A549 (cell line): ENCODE measurements around the gene AKR1A1. TPM values are rescaled to one million over a fixed set of nuclear protein-coding genes. Genes with fewer than 3 reads are reported as not detected.

Source experiments
- CBX8 ChIP-seq: fragments of 200-600 bp; sonication (generic); IDR thresholded peaks from 2 replicates; pipeline ENCODE4 v1.6.1; 2016
- CEBPB ChIP-seq, 2 experiments: fragments of >200 bp in 1 of 2; sonication (Bioruptor Twin) in 1 of 2; formaldehyde crosslinking in 1 of 2; IDR thresholded peaks; 2 replicates each; pipeline ENCODE4 v1.6.1; 2012 to 2016
- CHD4 ChIP-seq: fragments of 200-600 bp; sonication (generic); IDR thresholded peaks from 2 replicates; pipeline ENCODE4 v1.6.1; 2016; ENCODE audit warnings: antibody characterized with exemption, mild to moderate bottlenecking, borderline replicate concordance
- ESRRA ChIP-seq: fragments of 150-350 bp; IDR thresholded peaks from 2 replicates; pipeline ENCODE4 v1.6.1; 2014; ENCODE audit warnings: mild to moderate bottlenecking, low read length, borderline replicate concordance
- FOSB ChIP-seq: fragments of 250-450 bp; sonication (Bioruptor Pico); IDR thresholded peaks from 2 replicates; pipeline ENCODE4 v1.5.0; 2020; ENCODE audit warnings: mild to moderate bottlenecking, moderate library complexity
- FOSL2 ChIP-seq, 2 experiments: fragments of 450-650 bp in 1 of 2; fragments of >200 bp in 1 of 2; sonication (Bioruptor Twin) in 1 of 2; formaldehyde crosslinking; IDR thresholded peaks; 2 replicates each; pipeline versions ENCODE4 v1.5.0 to v1.6.1; 2016 to 2020; ENCODE audit warnings: mild to moderate bottlenecking in 1 of 2, moderate library complexity in 1 of 2
- HDAC2 ChIP-seq: fragments of 200-600 bp; sonication (generic); IDR thresholded peaks from 2 replicates; pipeline ENCODE4 v1.6.1; 2016
- HOXB13 ChIP-seq: fragments of 250-450 bp; sonication (Bioruptor Pico); IDR thresholded peaks from 2 replicates; pipeline ENCODE4 v1.5.0; 2020; ENCODE audit warnings: low read depth, mild to moderate bottlenecking, moderate library complexity
- HOXB5 ChIP-seq: fragments of 250-450 bp; sonication (Bioruptor Pico); IDR thresholded peaks from 2 replicates; pipeline ENCODE4 v1.5.0; 2020; ENCODE audit warnings: mild to moderate bottlenecking, moderate library complexity
- JUNB ChIP-seq: fragments of >200 bp; sonication (Bioruptor Twin); formaldehyde crosslinking; IDR thresholded peaks from 2 replicates; pipeline ENCODE4 v1.6.1; 2016
- KDM5A ChIP-seq: fragments of 200-600 bp; sonication (generic); IDR thresholded peaks from 2 replicates; pipeline ENCODE4 v1.6.1; 2016; ENCODE audit warnings: antibody characterized with exemption, mild to moderate bottlenecking
- MAFK ChIP-seq: fragments of 450-650 bp; IDR thresholded peaks from 2 replicates; pipeline ENCODE4 v1.6.1; 2014; ENCODE audit not compliant: partially characterized antibody
- MYC ChIP-seq: IDR thresholded peaks from 2 replicates; pipeline ENCODE4 v1.6.1; 2012; ENCODE audit warnings: mild to moderate bottlenecking, inconsistent platforms, low read length, improper control_type of control experiment, borderline replicate concordance
- NFE2L2 ChIP-seq: fragments of 150-350 bp; conservative IDR thresholded peaks from 2 replicates; pipeline ENCODE4 v1.6.1; 2014; ENCODE audit warnings: low read length
- PHF8 ChIP-seq: fragments of 200-600 bp; sonication (generic); IDR thresholded peaks from 2 replicates; pipeline ENCODE4 v1.6.1; 2016; ENCODE audit warnings: low read depth, mild to moderate bottlenecking, antibody characterized with exemption, moderate library complexity, borderline replicate concordance
- POLR2A ChIP-seq: IDR thresholded peaks from 2 replicates; pipeline ENCODE4 v1.6.1; 2012; ENCODE audit warnings: mild to moderate bottlenecking, low read length
- POLR2AphosphoS2 ChIP-seq: conservative IDR thresholded peaks from 2 replicates; pipeline ENCODE4 v1.6.1; 2012; ENCODE audit warnings: low read length, improper control_type of control experiment, inconsistent platforms
- RAD21 ChIP-seq, 2 experiments: fragments of >200 bp in 1 of 2; sonication (Bioruptor Twin) in 1 of 2; formaldehyde crosslinking in 1 of 2; IDR thresholded peaks in 1 of 2; conservative IDR thresholded peaks in 1 of 2; 2 replicates in 1 of 2; 3 replicates in 1 of 2; pipeline ENCODE4 v1.6.1; 2012 to 2018; ENCODE audit warnings: inconsistent platforms in 1 of 2
- RARB ChIP-seq: fragments of 250-450 bp; sonication (Bioruptor Pico); IDR thresholded peaks from 2 replicates; pipeline ENCODE4 v1.8.0; 2021; ENCODE audit warnings: mild to moderate bottlenecking, moderate library complexity
- RCOR1 ChIP-seq: fragments of 150-350 bp; IDR thresholded peaks from 2 replicates; pipeline ENCODE4 v1.6.1; 2014; ENCODE audit warnings: antibody characterized with exemption, low read length, low read depth
- RNF2 ChIP-seq: fragments of 200-600 bp; sonication (generic); IDR thresholded peaks from 2 replicates; pipeline ENCODE4 v1.6.1; 2016; ENCODE audit warnings: low read depth, mild to moderate bottlenecking, antibody characterized with exemption, moderate library complexity, borderline replicate concordance
- SMC3 ChIP-seq: fragments of >200 bp; sonication (Bioruptor Twin); formaldehyde crosslinking; IDR thresholded peaks from 3 replicates; pipeline ENCODE4 v1.6.1; 2018; ENCODE audit warnings: inconsistent platforms
- SREBF2 ChIP-seq: fragments of 450-650 bp; IDR thresholded peaks from 2 replicates; pipeline ENCODE4 v1.6.1; 2014; ENCODE audit warnings: mild to moderate bottlenecking, moderate library complexity
- TP53 ChIP-seq: fragments of 250-450 bp; sonication (Bioruptor Pico); IDR thresholded peaks from 2 replicates; pipeline ENCODE4 v1.5.0; 2021; ENCODE audit warnings: mild to moderate bottlenecking, moderate library complexity
- ZFP36 ChIP-seq: fragments of 450-650 bp; IDR thresholded peaks from 2 replicates; pipeline ENCODE4 v1.6.1; 2014; ENCODE audit warnings: borderline replicate concordance; ENCODE audit not compliant: partially characterized antibody
- polyA plus RNA-seq, 4 experiments: library from polyadenylated mRNA; depleted of rRNA in 3 of 4; stranded (reverse); fragments of >200 nt; fragmentation: RNase III in 1 of 4; extraction: RNeasy Plus Mini Kit Qiagen cat#74134 plus additional on column Dnase treatment in 1 of 4; gene quantifications; 2 replicates in 3 of 4; 3 replicates in 1 of 4; pipeline ENCODE4 v1.2.3, GENCODE V29; 2011 to 2017
- TF ChIP-seq, protein P1 (sequence below): fragments of 150-350 bp; IDR thresholded peaks from 2 replicates; pipeline ENCODE4 v1.6.1; 2014; ENCODE audit warnings: low read depth, mild to moderate bottlenecking, low read length
- TF ChIP-seq, protein P2 (sequence below): fragments of 250-450 bp; sonication (Bioruptor Pico); IDR thresholded peaks from 2 replicates; pipeline ENCODE4 v1.5.0; 2021; ENCODE audit warnings: mild to moderate bottlenecking, moderate library complexity, borderline replicate concordance
- TF ChIP-seq, protein P3 (sequence below): IDR thresholded peaks from 2 replicates; pipeline ENCODE4 v1.6.1; 2012
- TF ChIP-seq, protein P4 (sequence below): fragments of >200 bp; sonication (Bioruptor Twin); formaldehyde crosslinking; IDR thresholded peaks from 3 replicates; pipeline ENCODE4 v1.5.1; 2016
- TF ChIP-seq, protein P5 (sequence below): fragments of 200-600 bp; sonication (generic); IDR thresholded peaks from 2 replicates; pipeline ENCODE4 v1.6.1; 2016; ENCODE audit warnings: antibody characterized with exemption, mild to moderate bottlenecking, moderate library complexity
- TF ChIP-seq, protein P6 (sequence below): fragments of >200 bp; sonication (Bioruptor Twin); formaldehyde crosslinking; IDR thresholded peaks from 3 replicates; pipeline ENCODE4 v1.6.1; 2016
- TF ChIP-seq, protein P7 (sequence below): fragments of >200 bp; sonication (Bioruptor Twin); formaldehyde crosslinking; IDR thresholded peaks from 2 replicates; pipeline ENCODE4 v1.6.1; 2016

AKR1A1 gene
- polyA plus RNA-seq, 2 of the 4 experiments (the other 2 are of a cell fraction): 89.0 to 110 TPM

DNA sequence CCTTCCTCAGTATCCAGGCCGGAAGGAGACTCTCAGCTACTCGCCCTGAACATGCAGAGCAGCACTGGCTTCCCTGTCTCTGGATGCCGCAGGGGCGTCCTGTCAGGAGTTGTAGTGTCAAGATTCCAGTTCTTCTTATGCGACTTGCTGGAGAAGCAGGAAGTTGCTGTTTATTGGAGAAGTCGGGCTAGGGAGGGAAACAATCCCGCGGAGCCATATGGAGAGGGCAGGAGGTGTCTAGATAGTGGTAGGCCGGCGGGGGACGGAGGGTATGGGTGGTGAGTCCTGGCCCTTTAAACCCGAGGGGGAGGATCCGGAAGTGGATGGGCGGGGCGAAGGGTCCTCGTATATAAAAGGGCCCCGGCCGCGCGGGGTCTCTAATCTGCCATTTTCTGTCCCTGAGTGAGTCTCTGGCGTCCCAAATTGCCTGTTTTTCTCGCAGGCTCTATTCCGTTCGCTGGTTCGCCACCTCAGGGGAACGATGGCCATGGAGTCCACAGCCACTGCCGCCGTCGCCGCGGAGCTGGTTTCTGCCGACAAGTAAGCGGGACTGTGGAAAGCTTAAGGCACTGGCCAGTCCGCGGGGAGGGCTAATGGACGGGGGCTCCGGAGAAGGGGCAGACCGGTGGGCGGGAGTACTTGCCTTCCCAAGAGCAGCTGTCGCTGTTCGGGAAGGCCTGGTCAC is 33.2 kb downstream of the AKR1A1 start, which contains the start of gene NASP (continued):
- TF ChIP-seq, protein P1, sequence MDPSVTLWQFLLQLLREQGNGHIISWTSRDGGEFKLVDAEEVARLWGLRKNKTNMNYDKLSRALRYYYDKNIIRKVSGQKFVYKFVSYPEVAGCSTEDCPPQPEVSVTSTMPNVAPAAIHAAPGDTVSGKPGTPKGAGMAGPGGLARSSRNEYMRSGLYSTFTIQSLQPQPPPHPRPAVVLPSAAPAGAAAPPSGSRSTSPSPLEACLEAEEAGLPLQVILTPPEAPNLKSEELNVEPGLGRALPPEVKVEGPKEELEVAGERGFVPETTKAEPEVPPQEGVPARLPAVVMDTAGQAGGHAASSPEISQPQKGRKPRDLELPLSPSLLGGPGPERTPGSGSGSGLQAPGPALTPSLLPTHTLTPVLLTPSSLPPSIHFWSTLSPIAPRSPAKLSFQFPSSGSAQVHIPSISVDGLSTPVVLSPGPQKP: no peak
- TF ChIP-seq RCOR1: no peak
- TF ChIP-seq, protein P2, sequence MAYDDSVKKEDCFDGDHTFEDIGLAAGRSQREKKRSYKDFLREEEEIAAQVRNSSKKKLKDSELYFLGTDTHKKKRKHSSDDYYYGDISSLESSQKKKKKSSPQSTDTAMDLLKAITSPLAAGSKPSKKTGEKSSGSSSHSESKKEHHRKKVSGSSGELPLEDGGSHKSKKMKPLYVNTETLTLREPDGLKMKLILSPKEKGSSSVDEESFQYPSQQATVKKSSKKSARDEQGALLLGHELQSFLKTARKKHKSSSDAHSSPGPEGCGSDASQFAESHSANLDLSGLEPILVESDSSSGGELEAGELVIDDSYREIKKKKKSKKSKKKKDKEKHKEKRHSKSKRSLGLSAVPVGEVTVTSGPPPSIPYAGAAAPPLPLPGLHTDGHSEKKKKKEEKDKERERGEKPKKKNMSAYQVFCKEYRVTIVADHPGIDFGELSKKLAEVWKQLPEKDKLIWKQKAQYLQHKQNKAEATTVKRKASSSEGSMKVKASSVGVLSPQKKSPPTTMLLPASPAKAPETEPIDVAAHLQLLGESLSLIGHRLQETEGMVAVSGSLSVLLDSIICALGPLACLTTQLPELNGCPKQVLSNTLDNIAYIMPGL (CRISPR knock-in tag): no peak
- no peak for TF ChIP-seq ZFP36
- TF ChIP-seq, protein P3, sequence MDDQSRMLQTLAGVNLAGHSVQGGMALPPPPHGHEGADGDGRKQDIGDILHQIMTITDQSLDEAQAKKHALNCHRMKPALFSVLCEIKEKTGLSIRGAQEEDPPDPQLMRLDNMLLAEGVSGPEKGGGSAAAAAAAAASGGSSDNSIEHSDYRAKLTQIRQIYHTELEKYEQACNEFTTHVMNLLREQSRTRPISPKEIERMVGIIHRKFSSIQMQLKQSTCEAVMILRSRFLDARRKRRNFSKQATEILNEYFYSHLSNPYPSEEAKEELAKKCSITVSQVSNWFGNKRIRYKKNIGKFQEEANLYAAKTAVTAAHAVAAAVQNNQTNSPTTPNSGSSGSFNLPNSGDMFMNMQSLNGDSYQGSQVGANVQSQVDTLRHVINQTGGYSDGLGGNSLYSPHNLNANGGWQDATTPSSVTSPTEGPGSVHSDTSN: no peak
- peak; percentile 81 for TF ChIP-seq POLR2A
- no peak for TF ChIP-seq JUNB
- TF ChIP-seq TP53: no peak
- TF ChIP-seq HDAC2: no peak
- TF ChIP-seq FOSB (CRISPR knock-in tag): no peak
- no peak for TF ChIP-seq CHD4
- peak; percentile 97 for TF ChIP-seq PHF8
- no peak for TF ChIP-seq RARB (CRISPR knock-in tag)
- TF ChIP-seq MYC: no peak
- no peak for TF ChIP-seq CBX8
- no peak for TF ChIP-seq HOXB13
- TF ChIP-seq, protein P4, sequence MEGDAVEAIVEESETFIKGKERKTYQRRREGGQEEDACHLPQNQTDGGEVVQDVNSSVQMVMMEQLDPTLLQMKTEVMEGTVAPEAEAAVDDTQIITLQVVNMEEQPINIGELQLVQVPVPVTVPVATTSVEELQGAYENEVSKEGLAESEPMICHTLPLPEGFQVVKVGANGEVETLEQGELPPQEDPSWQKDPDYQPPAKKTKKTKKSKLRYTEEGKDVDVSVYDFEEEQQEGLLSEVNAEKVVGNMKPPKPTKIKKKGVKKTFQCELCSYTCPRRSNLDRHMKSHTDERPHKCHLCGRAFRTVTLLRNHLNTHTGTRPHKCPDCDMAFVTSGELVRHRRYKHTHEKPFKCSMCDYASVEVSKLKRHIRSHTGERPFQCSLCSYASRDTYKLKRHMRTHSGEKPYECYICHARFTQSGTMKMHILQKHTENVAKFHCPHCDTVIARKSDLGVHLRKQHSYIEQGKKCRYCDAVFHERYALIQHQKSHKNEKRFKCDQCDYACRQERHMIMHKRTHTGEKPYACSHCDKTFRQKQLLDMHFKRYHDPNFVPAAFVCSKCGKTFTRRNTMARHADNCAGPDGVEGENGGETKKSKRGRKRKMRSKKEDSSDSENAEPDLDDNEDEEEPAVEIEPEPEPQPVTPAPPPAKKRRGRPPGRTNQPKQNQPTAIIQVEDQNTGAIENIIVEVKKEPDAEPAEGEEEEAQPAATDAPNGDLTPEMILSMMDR: 0 out of 3 replicates have a peak, but pooled peaks have one; percentile 8
- TF ChIP-seq RNF2: no peak
- TF ChIP-seq SREBF2: no peak
- TF ChIP-seq KDM5A: no peak
- TF ChIP-seq FOSL2 (IDR thresholded peaks at IDR 0.05): no peak
- no peak for TF ChIP-seq FOSL2 (CRISPR knock-in tag; IDR thresholded peaks at IDR 0.05)
- TF ChIP-seq HOXB5 (CRISPR knock-in tag): no peak
- no peak for TF ChIP-seq POLR2AphosphoS2
- no peak for TF ChIP-seq RAD21 (conservative IDR thresholded peaks at IDR 0.05 in 1 of 2, IDR thresholded peaks at IDR 0.05 in 1 of 2)
- TF ChIP-seq NFE2L2: no peak
- no peak for TF ChIP-seq ESRRA
- TF ChIP-seq, protein P5, sequence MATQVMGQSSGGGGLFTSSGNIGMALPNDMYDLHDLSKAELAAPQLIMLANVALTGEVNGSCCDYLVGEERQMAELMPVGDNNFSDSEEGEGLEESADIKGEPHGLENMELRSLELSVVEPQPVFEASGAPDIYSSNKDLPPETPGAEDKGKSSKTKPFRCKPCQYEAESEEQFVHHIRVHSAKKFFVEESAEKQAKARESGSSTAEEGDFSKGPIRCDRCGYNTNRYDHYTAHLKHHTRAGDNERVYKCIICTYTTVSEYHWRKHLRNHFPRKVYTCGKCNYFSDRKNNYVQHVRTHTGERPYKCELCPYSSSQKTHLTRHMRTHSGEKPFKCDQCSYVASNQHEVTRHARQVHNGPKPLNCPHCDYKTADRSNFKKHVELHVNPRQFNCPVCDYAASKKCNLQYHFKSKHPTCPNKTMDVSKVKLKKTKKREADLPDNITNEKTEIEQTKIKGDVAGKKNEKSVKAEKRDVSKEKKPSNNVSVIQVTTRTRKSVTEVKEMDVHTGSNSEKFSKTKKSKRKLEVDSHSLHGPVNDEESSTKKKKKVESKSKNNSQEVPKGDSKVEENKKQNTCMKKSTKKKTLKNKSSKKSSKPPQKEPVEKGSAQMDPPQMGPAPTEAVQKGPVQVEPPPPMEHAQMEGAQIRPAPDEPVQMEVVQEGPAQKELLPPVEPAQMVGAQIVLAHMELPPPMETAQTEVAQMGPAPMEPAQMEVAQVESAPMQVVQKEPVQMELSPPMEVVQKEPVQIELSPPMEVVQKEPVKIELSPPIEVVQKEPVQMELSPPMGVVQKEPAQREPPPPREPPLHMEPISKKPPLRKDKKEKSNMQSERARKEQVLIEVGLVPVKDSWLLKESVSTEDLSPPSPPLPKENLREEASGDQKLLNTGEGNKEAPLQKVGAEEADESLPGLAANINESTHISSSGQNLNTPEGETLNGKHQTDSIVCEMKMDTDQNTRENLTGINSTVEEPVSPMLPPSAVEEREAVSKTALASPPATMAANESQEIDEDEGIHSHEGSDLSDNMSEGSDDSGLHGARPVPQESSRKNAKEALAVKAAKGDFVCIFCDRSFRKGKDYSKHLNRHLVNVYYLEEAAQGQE: peak; percentile 38; the same call in 1 of the 2 replicates
- TF ChIP-seq, protein P6, sequence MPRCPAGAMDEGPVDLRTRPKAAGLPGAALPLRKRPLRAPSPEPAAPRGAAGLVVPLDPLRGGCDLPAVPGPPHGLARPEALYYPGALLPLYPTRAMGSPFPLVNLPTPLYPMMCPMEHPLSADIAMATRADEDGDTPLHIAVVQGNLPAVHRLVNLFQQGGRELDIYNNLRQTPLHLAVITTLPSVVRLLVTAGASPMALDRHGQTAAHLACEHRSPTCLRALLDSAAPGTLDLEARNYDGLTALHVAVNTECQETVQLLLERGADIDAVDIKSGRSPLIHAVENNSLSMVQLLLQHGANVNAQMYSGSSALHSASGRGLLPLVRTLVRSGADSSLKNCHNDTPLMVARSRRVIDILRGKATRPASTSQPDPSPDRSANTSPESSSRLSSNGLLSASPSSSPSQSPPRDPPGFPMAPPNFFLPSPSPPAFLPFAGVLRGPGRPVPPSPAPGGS: peak; percentile 82; the same call in 2 of the 3 replicates
- no peak for TF ChIP-seq MAFK
- TF ChIP-seq, protein P7, sequence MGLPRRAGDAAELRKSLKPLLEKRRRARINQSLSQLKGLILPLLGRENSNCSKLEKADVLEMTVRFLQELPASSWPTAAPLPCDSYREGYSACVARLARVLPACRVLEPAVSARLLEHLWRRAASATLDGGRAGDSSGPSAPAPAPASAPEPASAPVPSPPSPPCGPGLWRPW: no peak
- TF ChIP-seq SMC3: no peak
- no peak for TF ChIP-seq CEBPB (IDR thresholded peaks at IDR 0.05)
